Retinal pigment epithelial cell (primary cell): Measurements from ENCODE around the gene SMPX.

Experiments used
- DNase-seq: peaks from one replicate; pipeline ENCODE4 v3.0.0-alpha.2; 2010; ENCODE audit warnings: low read depth
- H3K4me3 ChIP-seq: 2 replicates; pipeline ENCODE4 v1.5.1; 2011; ENCODE audit warnings: mild to moderate bottlenecking, low read length, control low read depth, moderate library complexity
- CTCF ChIP-seq: conservative IDR thresholded peaks from 2 replicates; pipeline ENCODE4 v1.5.1; 2011; ENCODE audit warnings: low read depth, low read length, control low read depth, inconsistent platforms

The SMPX gene

GRCh38 chrX:21660156-21660555 lies 97.8 kb downstream of the SMPX start:
- DNase-seq: no peak
- no peak for TF ChIP-seq CTCF
- no peak overlapping the region for H3K4me3 ChIP-seq

GRCh38 chrX:21659320-21659719 lies 98.6 kb downstream of the SMPX start:
- TF ChIP-seq CTCF: no peak

GRCh38 chrX:21658746-21659145 lies 99.2 kb downstream of the SMPX start:
- DNase-seq: no peak
- peak overlapping the region; percentile 40 for H3K4me3 ChIP-seq
- no peak for TF ChIP-seq CTCF

More at GRCh38 chrX:21659320-21659719, 98.6 kb downstream of the SMPX start:
- no peak for DNase-seq
- no peak overlapping the region for H3K4me3 ChIP-seq

- peak within 1 kb of the TSS; percentile 40 for H3K4me3 ChIP-seq
- no peak for DNase-seq
These were observed 99.7 kb downstream of the SMPX start, which contains the start of gene KLHL34 for GRCh38 chrX:21658152-21658737. TSS of gene KLHL34 (minus strand) at chrX:21658330. CDS start at chrX:21657788, 542 bp downstream.

GRCh38 chrX:21657318-21658151 lies 100.4 kb downstream of the SMPX start:
- no peak for DNase-seq
- no peak overlapping the region for H3K4me3 ChIP-seq
- no peak for TF ChIP-seq CTCF

More at GRCh38 chrX:21658152-21658737, 99.7 kb downstream of the SMPX start, which contains the start of gene KLHL34:
- TF ChIP-seq CTCF: no peak

- H3K4me3 ChIP-seq: no peak overlapping the region
- no peak for TF ChIP-seq CTCF
- no peak for DNase-seq
These were observed 101.2 kb downstream of the SMPX start for GRCh38 chrX:21656587-21657317.
